ENCODE results near the gene HOXC10. TPM values are rescaled to one million over a fixed set of nuclear protein-coding genes. Genes with fewer than 3 reads are reported as not detected.

Gene HOXC10
- total RNA-seq, 1 donor from 2014 or later: not detected

- no peak for DNase-seq
- CTCF ChIA-PET: no interaction called here
Observed at GRCh38 chr12:53951577-53952334, 33.2 kb upstream of the HOXC10 start.

GRCh38 chr12:53952335-53952694 lies 32.6 kb upstream of the HOXC10 start:
- H3K9me3 Mint-ChIP-seq: no peaks in the 10 kb centered on the region
- peaks cover 71% of the 10 kb centered on the region for H3K27me3 Mint-ChIP-seq
- DNase-seq: no peak
- H3K36me3 Mint-ChIP-seq (ENCODE audit: low read depth): no peaks in the 10 kb centered on the region
- ChIA-PET POLR2A (interaction anchor here (0.5 kb wide), 1 partner anchor 80 kb away, joined by 6 read pairs; no protein-coding TSS in a partner anchor), CTCF (no interaction called here)
- H3K4me3 Mint-ChIP-seq: no peak overlapping the region
- intact Hi-C loops (cut with micrococcal nuclease): loop anchor here (5.0 kb wide), 2 partner anchors 45 to 100 kb away; partner anchors contain the start of gene HOXC4
- TF ChIP-seq, protein P1, sequence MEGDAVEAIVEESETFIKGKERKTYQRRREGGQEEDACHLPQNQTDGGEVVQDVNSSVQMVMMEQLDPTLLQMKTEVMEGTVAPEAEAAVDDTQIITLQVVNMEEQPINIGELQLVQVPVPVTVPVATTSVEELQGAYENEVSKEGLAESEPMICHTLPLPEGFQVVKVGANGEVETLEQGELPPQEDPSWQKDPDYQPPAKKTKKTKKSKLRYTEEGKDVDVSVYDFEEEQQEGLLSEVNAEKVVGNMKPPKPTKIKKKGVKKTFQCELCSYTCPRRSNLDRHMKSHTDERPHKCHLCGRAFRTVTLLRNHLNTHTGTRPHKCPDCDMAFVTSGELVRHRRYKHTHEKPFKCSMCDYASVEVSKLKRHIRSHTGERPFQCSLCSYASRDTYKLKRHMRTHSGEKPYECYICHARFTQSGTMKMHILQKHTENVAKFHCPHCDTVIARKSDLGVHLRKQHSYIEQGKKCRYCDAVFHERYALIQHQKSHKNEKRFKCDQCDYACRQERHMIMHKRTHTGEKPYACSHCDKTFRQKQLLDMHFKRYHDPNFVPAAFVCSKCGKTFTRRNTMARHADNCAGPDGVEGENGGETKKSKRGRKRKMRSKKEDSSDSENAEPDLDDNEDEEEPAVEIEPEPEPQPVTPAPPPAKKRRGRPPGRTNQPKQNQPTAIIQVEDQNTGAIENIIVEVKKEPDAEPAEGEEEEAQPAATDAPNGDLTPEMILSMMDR (IDR thresholded peaks at IDR 0.05): no peak
- no peak overlapping the region for H3K27ac Mint-ChIP-seq
- H3K4me1 Mint-ChIP-seq: peaks cover 10% of the 10 kb centered on the region
- ATAC-seq (ENCODE audit: low read depth): no peak

More at GRCh38 chr12:53951577-53952334, 33.2 kb upstream of the HOXC10 start:
- TF ChIP-seq, protein P1 (IDR thresholded peaks at IDR 0.05): no peak
- Mint-ChIP-seq H3K4me1 (peaks cover 4% of the 10 kb centered on the region), H3K4me3 (no peak overlapping the region), H3K36me3 (ENCODE audit: low read depth) (no peaks in the 10 kb centered on the region), H3K9me3 (no peaks in the 10 kb centered on the region), H3K27me3 (peaks cover 67% of the 10 kb centered on the region), H3K27ac (no peak overlapping the region)
- no peak for ATAC-seq (ENCODE audit: low read depth)
- POLR2A ChIA-PET: interaction anchor here (1.2 kb wide), 1 partner anchor 33 kb away, joined by 6 read pairs; the partner anchor contains the start of gene HOXC10
- intact Hi-C loops (cut with micrococcal nuclease): loop anchor here (5.0 kb wide), 2 partner anchors 46 to 101 kb away; partner anchors contain the start of gene HOXC4

DNA sequence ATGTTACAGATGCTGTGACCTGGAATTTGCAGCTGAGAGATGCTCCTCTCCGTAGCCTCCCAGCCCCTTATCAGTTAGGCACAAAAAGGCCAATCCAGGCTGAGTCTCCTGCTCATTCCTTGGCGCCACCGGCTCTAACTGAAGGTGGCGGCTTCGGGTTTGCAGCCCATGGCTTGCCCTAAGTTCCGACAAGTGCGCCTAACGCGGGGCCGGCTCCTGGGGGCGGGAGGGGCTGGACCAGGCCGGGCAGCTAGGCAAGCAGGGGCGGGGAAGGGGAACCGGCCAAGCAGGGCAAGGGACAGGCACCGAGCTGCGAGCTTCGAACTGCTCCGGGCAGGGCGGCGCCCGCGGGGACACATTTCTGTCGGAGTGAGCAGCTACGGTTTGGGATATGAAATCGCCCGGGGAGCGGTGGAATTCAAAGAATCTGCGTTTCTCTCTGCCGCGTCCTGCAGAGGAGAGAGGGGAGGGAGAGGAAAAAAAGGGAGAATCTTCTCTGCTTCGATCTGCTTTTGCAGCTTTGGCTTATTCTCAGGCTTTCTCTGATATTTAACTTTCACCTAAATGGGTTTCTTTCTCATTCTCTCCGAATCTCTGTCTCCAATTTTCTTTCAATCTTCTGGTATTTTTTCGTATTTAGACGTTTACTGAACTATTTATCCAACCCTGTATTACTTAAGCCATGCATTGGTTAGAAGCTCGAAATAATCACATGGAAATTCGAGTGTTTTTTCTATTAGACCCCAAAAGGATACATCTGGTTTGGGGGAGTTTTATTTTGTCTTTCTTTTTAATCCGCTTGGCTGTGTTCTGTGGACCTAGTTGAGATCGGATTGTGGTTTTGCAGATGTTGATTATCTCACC lies 31.8 kb upstream of the HOXC10 start:
- Mint-ChIP-seq H3K4me1 (peaks cover 13% of the 10 kb centered on the region), H3K27ac (no peak overlapping the region), H3K4me3 (no peak overlapping the region), H3K9me3 (no peaks in the 10 kb centered on the region), H3K27me3 (peaks cover 71% of the 10 kb centered on the region), H3K36me3 (ENCODE audit: low read depth) (no peaks in the 10 kb centered on the region)
- TF ChIP-seq, protein P1 (IDR thresholded peaks at IDR 0.05): no peak
- ATAC-seq (ENCODE audit: low read depth): no peak
- POLR2A ChIA-PET: interaction anchor here (0.5 kb wide), 1 partner anchor 79 kb away, joined by 6 read pairs; no protein-coding TSS in a partner anchor
- no peak for DNase-seq
- intact Hi-C loops (cut with micrococcal nuclease): loop anchor here (5.0 kb wide), 2 partner anchors 44 to 99 kb away; partner anchors contain the start of gene HOXC4
- CTCF ChIA-PET: interaction anchor here (1.1 kb wide), 1 partner anchor 80 kb away, joined by 3 read pairs; the partner anchor contains the start of gene HOXC5

DNA sequence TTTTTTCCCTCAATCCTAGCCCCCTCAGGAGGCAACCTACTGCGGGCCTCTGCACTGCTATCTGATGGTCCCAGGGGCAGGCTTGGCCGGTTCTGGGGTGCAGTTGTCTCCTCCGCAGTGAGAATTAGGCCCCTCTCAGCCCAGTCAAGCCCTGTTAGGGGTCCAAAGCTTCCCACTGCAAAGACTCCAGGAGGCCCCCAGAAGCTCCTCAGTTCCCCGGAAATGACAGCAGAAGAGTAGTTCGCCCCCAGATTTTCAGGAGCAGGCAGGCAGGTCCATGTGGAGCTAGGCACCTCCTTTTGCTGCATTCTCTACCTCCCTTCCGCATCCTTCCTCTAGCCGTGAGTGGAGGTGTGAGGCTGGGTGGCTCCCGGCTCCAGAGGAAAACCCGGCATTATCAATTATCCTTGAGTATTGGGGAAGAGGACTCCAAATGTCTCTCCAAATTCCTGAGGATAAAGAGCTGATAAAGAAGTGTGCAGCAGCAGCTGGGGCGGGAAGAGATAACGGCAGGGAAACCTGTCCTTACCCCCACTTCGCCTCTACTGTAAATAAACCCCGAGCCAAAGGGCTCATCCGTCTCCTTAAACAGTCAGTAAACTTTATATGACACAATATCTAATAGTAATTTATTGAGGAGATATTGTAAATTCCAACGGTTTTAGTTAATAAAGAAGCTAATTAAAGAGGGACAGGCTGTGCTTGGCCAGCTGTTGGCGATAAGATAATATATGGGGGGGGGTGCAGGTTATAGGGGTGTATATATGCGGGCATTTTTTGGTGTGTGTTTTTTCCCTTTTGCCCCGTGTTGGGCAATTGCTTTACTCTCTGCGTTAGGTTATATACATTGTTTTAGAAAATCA lies 30.9 kb upstream of the HOXC10 start:
- no peak for ATAC-seq (ENCODE audit: low read depth)
- Mint-ChIP-seq H3K4me3 (no peak overlapping the region), H3K36me3 (ENCODE audit: low read depth) (no peaks in the 10 kb centered on the region), H3K4me1 (peaks cover 13% of the 10 kb centered on the region), H3K9me3 (no peaks in the 10 kb centered on the region), H3K27me3 (peaks cover 69% of the 10 kb centered on the region), H3K27ac (no peak overlapping the region)
- DNase-seq: no peak
- CTCF ChIA-PET: interaction anchor here (0.7 to 1.1 kb wide), 3 partner anchors 77 to 79 kb away, joined by 3 to 4 read pairs (median 3); partner anchors contain the start of gene HOXC5
- intact Hi-C loops (cut with micrococcal nuclease): loop anchor here (5.0 kb wide), 2 partner anchors 43 to 98 kb away; partner anchors contain the start of gene HOXC4
- POLR2A ChIA-PET: no interaction called here
- TF ChIP-seq, protein P1 (IDR thresholded peaks at IDR 0.05): no peak
